Measurements from ENCODE around the gene TUBA1C. TPM values are rescaled to one million over a fixed set of nuclear protein-coding genes. Genes with fewer than 3 reads are reported as not detected.

TUBA1C gene
- total RNA-seq, 4 donors from 2014 or later: 122 to 210 (median 131) TPM

DNA sequence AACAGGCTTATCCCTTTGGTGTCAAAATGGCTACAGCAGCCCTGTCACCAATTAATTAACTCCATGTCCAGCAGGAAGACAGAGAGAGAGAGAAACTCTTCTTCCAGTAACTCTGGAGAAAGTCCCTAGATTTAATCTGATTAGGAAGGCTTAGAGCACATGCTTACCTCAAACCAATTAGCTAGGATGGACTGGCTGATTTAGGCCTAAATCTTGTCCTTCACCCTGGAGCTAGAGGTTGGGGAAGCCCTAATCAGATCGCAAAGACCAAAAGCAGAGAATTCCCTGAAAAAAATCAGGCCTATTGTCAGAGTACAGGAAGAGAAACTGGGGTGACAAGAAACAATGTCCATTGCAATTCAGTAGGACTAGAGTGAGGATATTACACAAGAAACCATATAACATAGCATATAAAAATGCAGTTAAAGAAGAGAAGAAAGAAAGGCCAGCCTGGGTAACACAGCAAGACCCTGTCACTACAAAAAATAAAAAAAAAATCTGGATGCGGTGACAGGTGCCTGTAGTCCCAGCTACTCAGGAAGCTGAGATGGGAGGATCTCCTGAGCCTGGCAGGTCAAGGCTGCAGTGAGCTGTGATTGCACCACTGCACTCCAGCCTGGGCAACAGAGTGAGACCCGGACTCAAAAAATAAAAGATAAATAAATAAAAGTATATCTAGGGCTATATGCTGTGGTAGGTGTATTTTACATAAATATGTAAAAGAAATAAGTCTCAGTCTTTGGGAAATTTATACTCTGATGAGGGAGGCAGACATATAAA lies 41.1 kb upstream of the TUBA1C start:
- 72 to 90% methylated on average over 3 of the region's 3 CpGs for WGBS, 2 donors (ENCODE audit: low coverage in 1 of 2)
- Histone ChIP-seq H3K4me3 (no peak overlapping the region), H3K36me3 (no peaks in the 10 kb centered on the region), H3K9me3 (no peaks in the 10 kb centered on the region), H3K27me3 (no peaks in the 10 kb centered on the region), H3K27ac (peak overlapping the region in 3 of 4 donors; percentile 33 to 82 (median 76)), H3K4me1 (peaks cover 0 to 22% (median 3%) of the 10 kb centered on the region in 3 donors)
- TF ChIP-seq, protein P1, sequence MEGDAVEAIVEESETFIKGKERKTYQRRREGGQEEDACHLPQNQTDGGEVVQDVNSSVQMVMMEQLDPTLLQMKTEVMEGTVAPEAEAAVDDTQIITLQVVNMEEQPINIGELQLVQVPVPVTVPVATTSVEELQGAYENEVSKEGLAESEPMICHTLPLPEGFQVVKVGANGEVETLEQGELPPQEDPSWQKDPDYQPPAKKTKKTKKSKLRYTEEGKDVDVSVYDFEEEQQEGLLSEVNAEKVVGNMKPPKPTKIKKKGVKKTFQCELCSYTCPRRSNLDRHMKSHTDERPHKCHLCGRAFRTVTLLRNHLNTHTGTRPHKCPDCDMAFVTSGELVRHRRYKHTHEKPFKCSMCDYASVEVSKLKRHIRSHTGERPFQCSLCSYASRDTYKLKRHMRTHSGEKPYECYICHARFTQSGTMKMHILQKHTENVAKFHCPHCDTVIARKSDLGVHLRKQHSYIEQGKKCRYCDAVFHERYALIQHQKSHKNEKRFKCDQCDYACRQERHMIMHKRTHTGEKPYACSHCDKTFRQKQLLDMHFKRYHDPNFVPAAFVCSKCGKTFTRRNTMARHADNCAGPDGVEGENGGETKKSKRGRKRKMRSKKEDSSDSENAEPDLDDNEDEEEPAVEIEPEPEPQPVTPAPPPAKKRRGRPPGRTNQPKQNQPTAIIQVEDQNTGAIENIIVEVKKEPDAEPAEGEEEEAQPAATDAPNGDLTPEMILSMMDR (IDR thresholded peaks at IDR 0.05): no peak
- no peak for ATAC-seq

DNA sequence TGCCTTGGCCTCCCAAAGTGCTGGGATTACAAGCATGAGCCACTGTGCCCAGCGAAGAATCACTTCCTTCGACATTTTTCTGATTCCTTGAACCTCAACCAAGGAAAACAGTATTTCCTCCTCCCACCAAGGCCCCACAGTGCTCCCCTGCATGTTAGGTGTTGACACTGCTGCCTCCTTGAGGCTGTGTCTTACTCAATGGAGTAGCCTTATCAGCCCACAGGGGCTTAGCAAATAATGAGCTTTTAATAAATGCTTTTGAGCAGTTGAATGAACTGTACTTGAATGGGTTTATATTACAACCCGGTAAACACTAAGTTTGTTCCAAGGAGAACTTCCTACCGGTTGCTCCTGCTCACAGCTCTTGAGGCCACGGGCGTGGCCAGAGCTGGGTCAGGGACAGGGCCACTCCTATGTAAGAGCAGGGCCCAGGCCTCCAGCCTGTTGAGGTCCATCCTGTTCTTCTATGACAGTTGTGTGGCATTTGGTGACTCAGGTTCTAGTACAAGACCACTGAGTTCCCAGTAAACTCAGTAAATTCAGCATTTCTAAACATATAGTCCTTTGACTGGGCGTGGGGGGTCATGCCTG lies 39.2 kb upstream of the TUBA1C start:
- Histone ChIP-seq H3K27ac (no peak overlapping the region), H3K27me3 (no peaks in the 10 kb centered on the region), H3K4me1 (peaks cover 0 to 22% (median 3%) of the 10 kb centered on the region in 3 donors), H3K9me3 (no peaks in the 10 kb centered on the region), H3K36me3 (no peaks in the 10 kb centered on the region), H3K4me3 (no peak overlapping the region)
- WGBS, 2 donors (ENCODE audit: low coverage in 1 of 2): 31 to 37% methylated on average over 2 to 3 of the region's 7 CpGs
- no peak for TF ChIP-seq EP300 (IDR thresholded peaks at IDR 0.05)
- TF ChIP-seq POLR2A (IDR thresholded peaks at IDR 0.05): no peak
- TF ChIP-seq, protein P1 (IDR thresholded peaks at IDR 0.05): no peak
- TF ChIP-seq POLR2AphosphoS5 (IDR thresholded peaks at IDR 0.05): no peak
- ATAC-seq: no peak

DNA sequence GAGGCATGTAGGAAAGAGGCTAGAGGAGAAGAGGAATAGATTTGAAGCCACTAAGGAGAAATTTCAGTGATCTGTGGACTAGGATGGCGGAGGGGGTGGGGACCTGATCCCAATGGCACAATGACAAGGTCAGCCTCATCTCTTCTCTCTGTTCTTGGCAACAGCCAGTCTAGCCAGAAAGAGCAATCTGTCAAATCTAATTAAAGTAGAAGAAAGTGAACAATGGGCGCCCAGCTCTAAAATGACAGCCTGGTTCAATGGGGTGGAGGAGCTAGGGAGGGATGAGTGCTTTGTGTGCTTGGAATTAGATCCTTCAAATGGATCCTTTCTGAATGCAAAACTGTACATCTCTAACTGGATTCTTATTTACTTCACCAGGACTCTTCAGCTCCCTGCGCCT lies 37.2 kb upstream of the TUBA1C start:
- 82 to 100% methylated on average over 1 to 3 of the region's 3 CpGs for WGBS, 2 donors (ENCODE audit: low coverage in 1 of 2)
- Histone ChIP-seq H3K4me3 (no peak overlapping the region), H3K9me3 (no peaks in the 10 kb centered on the region), H3K4me1 (peaks cover 0 to 27% (median 10%) of the 10 kb centered on the region in 3 donors), H3K27me3 (no peaks in the 10 kb centered on the region), H3K36me3 (no peaks in the 10 kb centered on the region), H3K27ac (no peak overlapping the region)
- TF ChIP-seq, protein P1 (IDR thresholded peaks at IDR 0.05): no peak
- no peak for TF ChIP-seq EP300 (IDR thresholded peaks at IDR 0.05)
- no peak for TF ChIP-seq POLR2A (IDR thresholded peaks at IDR 0.05)
- no peak for TF ChIP-seq POLR2AphosphoS5 (IDR thresholded peaks at IDR 0.05)
- ATAC-seq: no peak

DNA sequence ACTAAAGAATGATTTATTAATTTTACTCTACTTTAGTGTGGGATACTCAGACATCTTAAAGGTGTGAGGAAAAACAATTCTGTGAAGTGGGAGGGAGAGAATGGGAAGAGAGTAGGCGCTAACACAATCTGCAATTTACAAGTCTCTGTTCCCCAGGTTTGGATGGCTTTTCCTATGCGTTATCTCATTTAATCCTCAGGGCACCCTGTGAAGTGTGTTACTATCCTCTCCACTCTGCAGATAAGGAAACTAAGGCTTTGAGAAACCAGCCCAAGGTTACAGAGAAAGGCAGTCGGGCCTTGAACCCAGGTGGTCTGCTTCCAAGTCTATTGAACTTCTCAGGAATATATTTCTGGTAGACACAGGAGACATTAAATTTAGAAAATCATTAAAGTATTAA lies 36.2 kb upstream of the TUBA1C start:
- H3K36me3 ChIP-seq: no peaks in the 10 kb centered on the region
- no peak overlapping the region for H3K27ac ChIP-seq
- H3K9me3 ChIP-seq: no peaks in the 10 kb centered on the region
- no peaks in the 10 kb centered on the region for H3K27me3 ChIP-seq
- no peak for ATAC-seq
- no peak for TF ChIP-seq POLR2A (IDR thresholded peaks at IDR 0.05)
- no peak for TF ChIP-seq EP300 (IDR thresholded peaks at IDR 0.05)
- TF ChIP-seq, protein P1 (IDR thresholded peaks at IDR 0.05): no peak
- TF ChIP-seq POLR2AphosphoS5 (IDR thresholded peaks at IDR 0.05): no peak
- H3K4me3 ChIP-seq: no peak overlapping the region
- WGBS, 2 donors (ENCODE audit: low coverage in 1 of 2): 75% methylated on average over 2 to 3 of the region's 3 CpGs
- peaks cover 3 to 29% (median 15%) of the 10 kb centered on the region in 3 donors for H3K4me1 ChIP-seq

Measured in gastroesophageal sphincter (tissue), 4 donors.